ENCODE measurements around the gene RIMS4.
"Not testable (repeated sequence)": the region's sequence is repeated elsewhere in the genome, so short reads cannot be mapped to it uniquely, and the experiment has no call there.

RIMS4 gene

DNA sequence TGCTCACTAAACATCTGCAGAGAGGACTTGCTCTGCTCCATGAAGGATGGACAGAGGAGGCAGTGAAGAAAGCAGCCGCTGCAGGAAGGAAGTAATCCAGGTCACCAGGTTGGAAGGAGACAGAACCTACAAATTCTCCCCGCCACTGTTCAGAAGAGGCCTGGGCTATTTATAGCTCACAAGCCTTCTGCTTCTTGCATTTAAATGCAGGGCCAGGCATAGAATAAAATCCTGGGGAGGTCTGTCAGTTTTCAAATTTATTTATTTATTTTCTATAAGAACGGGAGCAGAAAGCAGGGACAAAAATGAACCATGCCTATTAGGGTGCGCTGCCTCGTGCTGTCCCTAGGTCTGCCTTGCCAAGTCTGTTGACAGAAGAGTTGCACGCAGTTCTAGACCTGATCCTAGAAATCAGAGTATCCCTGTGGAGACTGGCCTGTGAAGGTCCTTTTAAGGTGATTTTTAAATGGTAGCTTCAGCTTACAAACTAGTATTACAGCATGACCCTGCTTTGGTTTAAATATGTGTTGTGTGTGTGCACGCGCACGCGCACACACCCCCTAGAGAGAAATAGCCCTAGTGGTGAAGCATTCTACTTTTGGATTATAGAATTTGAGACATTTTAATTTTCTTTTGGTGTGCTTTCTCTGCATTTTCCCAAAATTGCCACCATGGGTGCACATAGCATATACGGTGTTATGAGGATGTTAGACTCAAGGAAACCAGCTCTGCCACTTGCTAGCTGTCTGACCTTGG lies 19.5 kb downstream of the RIMS4 start:
- DNase-seq = no peak

DNA sequence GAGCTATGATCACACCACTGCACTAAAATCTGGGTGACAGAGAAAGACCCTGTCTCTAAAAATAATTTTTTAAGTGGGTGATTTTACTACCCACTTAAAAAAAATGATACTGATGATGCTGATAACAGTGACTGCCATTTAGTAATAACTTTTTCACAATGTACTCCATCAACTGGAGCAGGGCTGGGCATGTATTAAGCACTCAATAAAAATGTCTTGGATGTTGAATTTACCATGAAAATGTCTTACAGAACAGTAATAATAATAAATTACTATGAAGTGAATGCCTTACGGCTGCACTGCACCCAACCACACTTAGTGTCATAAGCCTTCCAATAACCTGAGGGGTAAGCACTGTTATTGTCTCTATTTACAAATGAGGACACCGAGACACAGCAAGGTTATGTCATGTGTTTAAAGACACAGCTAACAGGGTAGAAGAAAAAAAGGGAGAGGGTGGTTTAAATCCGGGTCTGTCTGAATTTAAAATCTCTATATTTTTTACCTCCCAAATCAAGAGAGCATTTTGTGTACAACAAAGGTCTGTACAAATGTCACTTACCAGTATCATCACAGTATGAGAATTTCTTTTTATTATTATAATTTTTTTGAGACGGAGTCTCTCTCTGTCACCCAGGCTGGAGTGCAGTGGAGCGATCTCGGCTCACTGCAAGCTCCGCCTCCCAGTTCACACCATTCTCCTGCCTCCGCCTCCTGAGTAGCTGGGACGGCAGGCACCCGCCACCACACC lies 21.5 kb downstream of the RIMS4 start:
- no peak for DNase-seq

DNA sequence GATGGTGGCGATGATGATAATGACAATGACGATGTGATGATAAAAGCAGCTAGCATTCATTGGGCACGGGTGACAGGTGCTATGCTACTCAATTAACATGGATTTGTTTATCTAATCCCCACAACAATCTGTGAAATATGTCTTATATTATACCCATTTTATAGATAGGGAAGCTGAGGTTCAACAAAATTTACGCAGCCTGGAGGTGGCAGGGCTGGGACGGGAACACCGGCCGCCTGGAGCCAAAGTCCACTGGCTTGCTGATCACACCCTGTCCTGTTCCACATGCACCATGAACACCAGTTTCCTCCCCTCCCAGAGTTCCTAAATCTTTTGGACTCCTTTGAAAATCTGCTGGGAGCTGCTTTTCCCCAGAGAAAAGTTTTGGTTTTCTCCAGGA lies 23.0 kb downstream of the RIMS4 start:
- DNase-seq = no peak

DNA sequence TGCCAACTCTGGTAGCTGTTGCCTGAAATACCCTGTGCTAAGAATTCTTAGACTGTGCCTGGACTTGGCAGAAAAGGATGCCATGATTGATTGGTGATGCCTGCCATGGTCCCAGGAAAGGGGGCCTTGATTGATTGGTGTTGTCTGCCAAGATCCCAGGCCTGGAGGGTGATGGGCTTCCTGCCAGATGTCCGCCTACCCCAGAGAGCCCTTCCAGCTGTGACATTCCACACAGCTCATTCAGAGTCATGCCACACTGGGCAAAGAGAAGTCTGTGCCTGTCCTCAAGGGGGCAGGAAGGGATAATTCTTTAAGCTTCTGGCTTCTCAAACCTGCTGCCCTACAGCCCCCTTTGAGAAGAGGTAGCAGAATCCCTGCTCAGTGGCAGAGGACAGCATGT lies 24.6 kb downstream of the RIMS4 start:
- no peak for DNase-seq

DNA sequence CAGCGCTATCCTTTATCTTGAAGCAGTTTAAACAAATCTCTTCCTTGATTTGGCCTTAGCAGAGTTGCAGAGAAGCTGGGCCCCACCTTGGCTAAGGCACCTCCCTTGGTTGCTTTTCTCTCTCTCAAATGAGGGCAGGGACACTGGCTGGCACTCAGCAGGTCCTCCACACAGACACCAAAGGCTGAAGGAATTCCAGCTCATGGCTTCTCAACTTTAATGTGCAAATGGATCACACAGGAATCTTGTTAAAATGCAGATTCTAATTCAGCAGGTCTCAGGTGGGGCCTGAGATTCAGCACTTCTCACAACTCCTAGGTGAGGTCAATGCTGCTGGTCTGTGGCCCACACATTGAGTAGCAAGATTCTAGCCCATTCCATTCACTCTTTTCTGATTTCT lies 25.7 kb downstream of the RIMS4 start:
- no peak for DNase-seq

DNA sequence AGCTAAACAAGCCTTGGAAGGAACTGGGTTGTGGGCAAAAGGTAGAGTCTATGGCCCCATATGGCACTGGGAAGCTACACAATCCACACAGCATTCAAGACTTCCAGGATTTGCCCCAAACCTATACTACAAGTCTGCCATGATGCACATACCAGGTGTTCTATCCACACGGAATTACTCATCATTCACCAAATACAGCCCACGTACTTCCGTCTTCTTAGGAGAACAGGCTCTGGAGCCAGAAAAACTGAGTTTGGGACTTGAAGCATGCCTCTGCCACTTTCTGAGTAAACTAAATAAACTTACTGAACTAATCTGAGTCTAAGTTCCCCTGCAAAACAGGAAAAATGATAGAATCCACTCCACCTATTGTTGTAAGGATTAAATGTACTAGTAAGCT lies 28.6 kb downstream of the RIMS4 start:
- DNase-seq = no peak

DNA sequence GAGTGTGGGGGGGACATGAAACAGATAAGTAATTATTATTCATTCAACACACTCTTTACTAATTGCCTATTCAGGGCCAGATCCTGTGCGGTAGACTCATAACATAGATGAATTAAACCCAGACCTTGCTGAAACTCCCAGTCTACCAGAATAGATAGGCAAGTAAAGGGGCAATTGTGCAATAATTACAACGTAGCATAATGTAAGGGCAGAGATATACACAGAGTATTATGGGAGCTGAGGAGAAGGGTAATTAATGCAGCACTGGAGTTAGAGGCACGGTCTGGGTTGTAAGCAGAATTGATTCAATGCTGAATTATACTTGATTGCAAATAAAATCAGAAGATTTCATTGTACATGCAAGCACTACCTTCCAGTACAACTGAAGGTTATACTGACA lies 29.2 kb downstream of the RIMS4 start:
- no peak for DNase-seq

DNA sequence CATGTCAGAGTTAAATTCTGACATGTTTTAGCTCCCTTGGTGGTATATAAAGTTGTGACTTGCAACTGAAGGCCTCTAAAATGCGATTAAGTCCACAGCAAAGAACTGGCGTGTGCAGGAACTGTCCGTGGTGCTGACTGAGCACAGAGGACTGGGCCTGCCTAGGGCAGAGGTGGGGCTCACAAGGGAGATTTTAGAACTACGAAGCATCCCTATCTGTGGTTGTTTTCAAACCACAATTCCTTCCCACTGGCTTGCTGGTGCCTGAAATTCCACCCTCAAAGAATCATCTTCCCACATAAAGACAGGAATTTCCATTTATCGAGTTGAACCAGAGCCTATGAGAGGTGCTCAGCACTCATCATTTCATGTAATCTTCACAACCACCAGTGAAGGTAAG lies 30.1 kb downstream of the RIMS4 start:
- no peak for DNase-seq

DNA sequence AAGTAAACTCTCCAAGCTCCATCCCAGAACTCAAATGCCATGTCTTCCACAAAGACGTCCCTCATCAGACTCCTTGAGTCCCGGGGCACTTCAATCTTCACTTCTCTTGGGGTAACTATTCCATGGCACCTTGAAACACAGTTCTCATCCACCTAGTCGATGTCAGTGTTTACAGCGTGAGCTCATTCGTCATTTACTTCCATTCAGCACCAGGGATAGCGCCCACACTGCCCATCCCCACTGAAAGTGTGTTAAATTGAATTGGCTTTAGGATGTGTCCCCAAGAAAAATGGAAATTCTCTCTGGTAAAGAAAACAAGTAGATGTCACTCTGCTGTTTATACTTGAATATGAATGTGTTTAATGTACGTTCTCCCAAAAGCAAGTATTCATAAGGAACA lies 33.4 kb downstream of the RIMS4 start:
- DNase-seq = no peak

DNA sequence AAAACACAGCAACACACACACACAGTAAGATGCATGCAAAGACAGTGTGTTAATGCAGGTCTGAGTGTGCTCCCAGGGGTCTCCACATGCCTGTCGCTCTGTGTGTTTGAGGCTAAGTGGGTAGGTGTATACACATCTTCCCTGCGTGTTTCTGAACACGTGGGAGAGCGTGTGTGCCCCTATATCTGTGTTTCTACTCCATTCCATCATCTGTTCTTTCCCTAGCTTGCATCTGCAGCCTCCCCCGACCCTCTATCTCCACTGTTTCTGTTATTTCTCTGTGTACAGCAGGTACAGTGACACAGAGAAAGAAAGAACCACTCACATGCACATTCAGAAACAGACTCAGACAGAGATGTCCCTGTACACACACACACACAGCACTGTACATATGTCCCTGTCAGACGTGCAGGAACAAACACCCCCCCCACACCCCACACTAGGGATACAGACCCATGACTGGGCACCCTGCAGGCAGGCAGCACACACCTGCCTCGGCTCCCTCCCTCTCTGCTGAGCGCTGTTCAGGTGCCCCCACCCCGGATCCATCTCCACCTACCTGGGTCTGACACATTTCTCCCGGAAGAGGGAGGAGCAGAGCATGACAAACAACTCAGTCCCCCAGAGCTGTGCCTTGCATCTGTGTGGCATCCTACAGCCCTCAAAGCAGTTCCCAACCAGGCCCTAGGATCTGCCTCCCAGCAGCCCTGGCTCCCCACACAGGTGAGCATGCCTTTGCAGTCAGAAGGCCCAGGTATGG lies 37.1 kb downstream of the RIMS4 start:
- DNase-seq = no peak

DNA sequence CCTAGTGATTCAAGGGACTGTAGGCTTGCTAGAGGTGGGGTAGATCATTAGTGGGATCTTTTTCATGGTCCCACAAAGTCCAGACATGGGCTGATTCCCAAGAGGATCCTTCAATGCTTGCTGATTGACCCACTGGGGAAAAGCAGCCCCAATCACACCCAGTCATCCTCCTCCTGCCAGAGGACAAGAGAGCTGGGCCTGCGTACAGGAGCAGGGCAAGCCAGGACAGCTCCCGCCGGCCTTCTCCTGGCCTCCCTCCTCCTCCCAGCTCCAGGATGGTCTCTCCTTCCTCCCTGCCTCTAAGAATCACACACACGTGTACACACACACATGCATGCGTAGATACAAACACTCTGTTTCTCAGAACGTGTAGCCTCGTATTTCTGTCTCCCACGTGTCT lies 37.7 kb downstream of the RIMS4 start:
- DNase-seq = no peak

DNA sequence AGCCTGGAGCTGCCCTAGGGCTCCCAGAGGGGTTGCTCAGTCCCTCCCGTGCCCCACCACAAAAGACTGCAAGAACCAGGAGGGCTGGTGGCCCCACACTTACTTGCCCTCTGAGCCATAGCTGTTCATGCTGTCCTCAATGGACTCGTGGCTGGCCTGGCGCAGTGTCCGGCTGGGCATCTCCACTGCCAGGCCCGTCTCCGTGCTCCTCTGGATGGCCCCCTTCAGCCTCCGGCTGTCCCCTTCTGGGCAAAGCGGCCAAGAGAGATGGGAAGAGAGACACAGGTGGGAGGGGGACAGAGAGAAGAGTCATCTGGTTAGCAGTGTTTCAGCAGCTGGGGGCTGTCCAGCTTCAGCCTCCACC lies 39.2 kb downstream of the RIMS4 start:
- DNase-seq = no peak

DNA sequence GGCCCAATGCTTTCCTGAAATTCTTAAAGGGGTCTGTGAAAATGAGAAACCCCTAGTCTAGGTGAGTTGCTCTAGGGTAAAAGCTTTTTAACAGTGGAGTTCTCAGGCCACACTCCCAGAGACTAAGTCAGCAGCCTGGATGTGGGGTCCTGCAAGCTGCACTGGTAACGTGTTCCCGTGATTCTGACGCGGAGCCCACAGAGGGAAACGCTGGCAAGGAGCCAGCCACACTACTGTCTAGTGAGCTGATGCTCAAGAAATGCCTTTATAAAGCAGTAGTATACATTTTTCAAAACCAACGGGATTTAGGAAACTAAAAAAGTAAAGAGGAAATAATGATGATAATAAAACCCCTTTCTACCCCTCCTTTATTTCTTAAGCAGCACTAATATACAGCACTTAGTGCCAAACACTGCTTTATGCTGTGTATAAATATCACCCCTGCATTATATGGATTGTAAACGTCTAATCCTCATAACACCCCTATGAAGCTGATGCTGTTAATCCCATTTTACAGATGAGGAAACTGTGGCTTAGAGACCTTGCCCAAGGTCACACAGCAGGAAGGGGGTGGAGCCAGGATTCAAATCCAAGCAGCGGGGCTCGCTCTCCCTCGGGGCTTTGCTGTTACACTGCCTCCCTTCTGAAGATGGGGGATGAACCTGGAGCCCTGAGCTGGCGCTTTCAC lies 39.7 kb downstream of the RIMS4 start:
- no peak for DNase-seq

DNA sequence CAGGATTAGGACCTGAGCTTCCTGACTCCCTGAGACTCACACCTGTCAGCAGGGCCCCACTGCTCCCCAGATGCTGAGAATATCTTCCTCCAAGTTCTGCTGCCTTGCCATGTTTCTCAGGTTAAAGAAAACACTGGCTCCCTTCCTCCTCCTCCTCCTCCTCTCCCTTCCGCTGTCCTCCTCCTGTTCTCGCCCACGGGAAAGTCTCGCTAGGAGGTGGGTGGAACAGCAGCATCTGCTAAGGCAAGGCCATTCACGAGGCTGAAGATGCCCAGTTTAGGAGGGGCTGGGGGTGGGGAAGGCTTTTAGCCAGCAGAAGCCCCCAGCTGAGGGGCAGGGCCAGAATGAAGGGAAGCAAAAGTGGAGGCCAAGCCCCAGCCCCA lies 40.9 kb downstream of the RIMS4 start:
- DNase-seq = no peak

DNA sequence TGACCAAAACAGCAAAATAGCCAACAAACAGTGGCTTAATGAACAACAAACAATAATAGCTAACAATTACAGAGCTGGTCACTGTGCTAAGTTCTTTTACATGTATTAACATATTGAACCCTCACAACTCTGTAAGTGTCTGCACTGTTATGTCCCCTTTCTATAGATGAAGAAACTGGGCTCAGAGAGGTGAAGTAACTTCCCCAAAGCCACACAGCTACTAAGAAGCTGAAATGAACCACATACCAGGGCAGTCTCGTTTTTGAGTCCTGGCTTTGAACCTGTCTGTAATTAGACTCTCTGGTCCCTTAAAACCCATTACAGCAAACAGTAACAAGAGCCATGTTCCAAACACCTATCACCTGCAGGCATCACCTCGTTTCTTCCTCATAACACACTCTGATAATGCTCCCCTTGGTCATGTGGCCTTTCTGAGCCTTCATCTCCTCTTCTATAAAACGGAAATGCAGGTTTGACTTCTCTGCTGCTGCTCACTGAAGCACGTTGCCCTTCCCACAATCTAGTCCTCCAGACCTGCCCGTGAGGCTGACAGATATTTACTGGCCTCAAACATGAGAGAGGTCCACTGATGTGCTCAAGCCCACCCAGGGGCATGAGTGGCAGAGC lies 41.4 kb downstream of the RIMS4 start:
- DNase-seq = no peak

DNA sequence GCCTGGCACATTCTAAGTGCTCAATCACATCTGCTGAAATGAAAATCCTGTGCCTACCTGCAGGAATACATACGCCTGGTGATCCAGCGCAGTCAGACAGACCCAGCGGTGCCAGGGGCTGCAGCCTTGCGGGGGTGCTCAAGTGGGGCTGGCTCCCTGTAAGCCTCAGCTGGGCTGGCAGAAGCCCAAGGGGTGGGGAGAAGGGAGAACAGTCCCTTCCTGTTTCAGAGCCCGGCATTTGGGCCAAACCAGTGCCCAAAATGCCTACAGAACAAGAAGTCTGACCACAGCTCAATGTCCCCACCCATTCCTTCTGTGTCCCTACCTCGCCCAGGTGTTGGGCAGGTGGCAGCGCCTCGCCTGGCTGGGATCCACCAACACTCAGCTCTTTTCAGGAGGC lies 42.1 kb downstream of the RIMS4 start:
- no peak for DNase-seq

DNA sequence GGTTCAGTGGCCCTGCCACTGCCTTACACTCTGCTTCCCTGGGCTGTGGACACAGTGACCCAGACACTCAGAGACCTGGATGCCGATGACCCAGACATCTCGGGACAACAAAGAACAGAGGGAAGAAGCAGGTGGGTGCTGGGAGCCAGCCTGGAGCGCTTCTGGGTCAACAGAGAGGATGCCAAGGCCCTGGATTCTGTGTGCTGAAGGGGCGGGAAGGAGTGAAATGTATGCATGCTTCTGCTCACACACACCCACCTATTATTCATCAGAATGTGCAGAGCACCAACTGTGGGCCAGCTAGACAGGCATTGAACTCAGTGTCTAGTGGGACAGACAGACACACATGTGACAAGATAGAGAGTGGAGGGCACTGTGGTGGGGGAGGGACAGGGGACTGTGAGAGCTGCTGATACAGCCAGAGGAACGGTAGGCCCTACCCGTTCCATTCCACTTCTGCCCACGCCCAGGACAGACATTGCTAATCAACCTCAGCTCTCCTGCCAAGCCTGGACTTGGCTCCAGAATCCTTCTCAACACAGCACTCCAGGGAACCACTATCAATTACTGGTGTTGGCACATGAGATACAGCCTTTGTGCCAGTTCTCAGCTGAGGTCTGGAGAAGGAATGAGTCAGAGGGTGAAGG lies 44.5 kb downstream of the RIMS4 start:
- DNase-seq = no peak

DNA sequence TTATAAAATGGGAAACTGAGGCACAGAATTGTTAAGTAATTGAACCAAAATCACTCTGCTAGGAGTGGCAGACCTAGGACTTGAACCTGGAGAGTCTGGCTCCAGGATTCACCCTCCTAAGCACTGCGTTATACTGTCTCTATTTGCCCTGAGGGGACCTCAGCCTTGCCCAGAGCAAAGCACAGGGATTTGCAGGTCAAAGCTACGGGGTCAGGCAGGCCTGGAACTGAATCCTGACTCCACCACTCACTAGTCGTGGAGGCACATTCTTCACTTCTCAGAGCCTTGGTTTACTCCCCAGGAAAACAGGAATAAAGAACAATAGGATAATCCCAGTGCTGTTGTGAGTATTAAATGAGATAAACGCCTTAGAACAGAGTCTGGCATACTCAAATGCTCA lies 45.3 kb downstream of the RIMS4 start:
- DNase-seq = no peak

DNA sequence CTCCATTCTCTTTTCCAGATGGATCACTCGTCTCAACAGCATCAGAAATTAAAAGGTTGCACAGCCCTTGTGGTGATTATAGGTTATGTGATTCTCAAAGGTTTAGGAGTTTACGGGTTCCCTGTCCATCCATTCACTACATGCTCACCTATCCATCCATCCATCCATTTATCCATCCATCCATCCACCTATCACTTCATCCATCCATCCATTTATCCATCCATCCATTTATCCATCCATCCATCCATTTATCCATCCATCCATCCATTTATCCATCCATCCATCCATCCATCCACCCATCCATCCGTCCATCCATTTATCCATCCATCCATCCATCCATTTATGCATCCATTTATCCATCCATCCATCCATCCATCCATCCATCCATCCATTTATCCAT lies 46.5 kb downstream of the RIMS4 start:
- not testable (repeated sequence) for DNase-seq

DNA sequence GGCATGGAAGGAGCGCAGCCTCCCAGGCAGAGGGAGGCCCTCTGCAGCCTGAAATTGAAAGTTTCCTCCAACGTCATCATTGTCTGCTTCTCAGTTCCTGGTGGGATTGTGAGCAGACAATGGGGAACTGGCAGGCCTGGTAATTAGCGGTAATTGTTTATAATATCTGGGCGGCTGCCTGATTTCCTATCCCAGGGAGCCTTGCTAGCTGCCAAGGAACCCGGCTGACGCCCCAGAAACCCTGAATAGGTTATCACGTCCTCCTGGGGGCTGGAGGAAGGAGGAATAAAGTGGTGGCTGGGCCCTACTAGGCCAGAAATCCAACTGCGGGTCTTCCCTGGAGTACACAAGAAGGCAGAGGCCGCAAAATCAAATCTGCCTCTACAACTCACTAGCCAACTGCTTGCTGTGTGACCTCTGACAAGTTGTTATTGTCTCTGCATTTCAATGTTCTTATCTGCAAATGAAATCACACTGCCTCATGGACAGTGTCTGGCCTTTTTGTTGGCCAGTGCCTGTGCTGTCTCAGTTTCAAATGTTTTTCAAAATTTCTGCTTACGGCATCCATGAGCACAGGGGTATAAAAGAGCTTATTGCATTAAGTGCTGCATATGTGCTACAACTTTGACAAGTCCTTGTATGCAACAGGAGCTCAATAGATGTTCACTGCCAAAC lies 47.7 kb downstream of the RIMS4 start:
- no peak for DNase-seq

DNA sequence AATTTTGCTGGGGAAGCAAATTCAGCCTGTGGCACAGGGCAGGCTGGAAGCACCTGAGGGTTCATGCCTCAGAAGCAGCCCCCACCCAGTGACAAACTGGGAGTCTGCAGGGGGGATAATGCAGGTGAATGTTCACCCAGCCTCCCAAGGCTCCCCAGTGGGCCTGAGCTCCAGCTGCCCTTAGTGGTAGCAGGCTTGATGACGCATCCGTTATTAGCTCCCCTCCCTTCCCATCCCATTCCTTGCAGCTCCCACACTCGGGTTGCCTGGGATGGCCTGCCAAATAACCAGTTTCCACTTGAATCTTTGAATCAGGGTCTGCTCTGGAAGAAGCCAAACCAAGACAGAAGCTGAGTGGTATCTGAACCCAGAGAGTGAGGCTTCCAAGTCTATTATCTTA lies 48.9 kb downstream of the RIMS4 start:
- DNase-seq = no peak

DNA sequence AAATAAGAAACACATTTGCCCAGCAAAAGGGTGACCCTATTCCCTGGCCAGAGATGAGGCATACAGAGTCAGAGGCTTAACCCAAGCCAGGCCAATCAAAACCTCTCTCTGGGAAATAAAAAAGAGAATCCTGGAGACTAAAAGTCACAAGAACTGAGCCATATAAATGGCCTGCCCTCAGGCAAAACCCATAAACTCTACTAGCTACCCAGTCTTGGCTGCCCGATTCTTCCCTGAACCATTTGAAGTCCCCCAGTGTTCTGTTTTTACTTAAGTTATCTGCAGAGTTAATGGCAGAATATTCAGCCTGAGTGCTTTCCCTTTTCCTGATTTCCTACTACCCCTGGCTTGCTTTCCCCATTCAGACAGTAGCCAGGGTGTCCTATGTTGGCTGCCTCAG lies 50.8 kb downstream of the RIMS4 start:
- DNase-seq = no peak

Data from activated effector memory CD4-positive, alpha-beta T cell treated with Interleukin-2 at 50 U/mL for 16 hours (primary cell).